Upper lobe of left lung (tissue), 4 donors: ENCODE measurements around the gene NQO1.

ENCODE experiments used
- CTCF ChIP-seq, 6 experiments: fragments of 450-650 bp in 4 of 6; fragments of 200-600 bp in 2 of 6; sonication (generic) in 2 of 6; IDR thresholded peaks; one replicate each; pipeline ENCODE4 v1.5.1; 2016 to 2019; ENCODE audit warnings: antibody characterized with exemption in 6 of 6
- EP300 ChIP-seq, 4 donors: sonication (generic); formaldehyde crosslinking; IDR thresholded peaks; one replicate each; pipeline ENCODE4 v1.5.1; 2017; ENCODE audit warnings: antibody characterized with exemption in 4 of 4, control low read depth in 2 of 4
- POLR2A ChIP-seq, 4 donors: fragments of 450-650 bp; IDR thresholded peaks; one replicate each; pipeline ENCODE4 v1.5.1; 2016 to 2017; ENCODE audit warnings: antibody characterized with exemption in 4 of 4, mild to moderate bottlenecking in 2 of 4
- POLR2AphosphoS5 ChIP-seq, 2 donors: sonication (generic); formaldehyde crosslinking; IDR thresholded peaks; one replicate each; pipeline ENCODE4 v1.5.1; 2017; ENCODE audit warnings: antibody characterized with exemption in 2 of 2

GRCh38 chr16:69717066-69717465, 9.3 kb downstream of the NQO1 start:
- TF ChIP-seq POLR2A (IDR thresholded peaks at IDR 0.05): no peak
- TF ChIP-seq CTCF (IDR thresholded peaks at IDR 0.05): no peak
- no peak for TF ChIP-seq EP300 (IDR thresholded peaks at IDR 0.05)
- TF ChIP-seq POLR2AphosphoS5 (IDR thresholded peaks at IDR 0.05): no peak
